ENCODE measurements around the gene GPC6.

Gene GPC6

DNA sequence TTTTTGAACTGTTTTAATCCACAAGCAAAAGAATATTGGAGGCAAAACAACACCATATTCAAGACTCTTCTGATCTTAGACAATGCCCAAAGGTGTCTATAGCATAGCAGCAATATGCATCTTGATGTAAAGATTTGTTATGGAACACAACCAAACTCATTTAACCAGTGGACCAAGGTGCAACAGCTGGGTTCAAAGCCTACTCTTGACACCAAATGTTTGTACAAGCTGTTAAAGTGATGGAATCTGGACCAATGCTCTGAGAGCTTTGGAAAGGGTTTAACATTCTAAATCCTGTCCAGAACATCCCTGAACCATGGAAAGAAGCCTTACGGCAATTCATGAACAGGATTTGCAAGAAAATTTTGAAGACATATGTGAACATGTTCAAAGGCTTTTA is 520.0 kb downstream of the GPC6 start:
- peaks cover 12% of the 10 kb centered on the region for H3K9me3 Mint-ChIP-seq
- DNase-seq = no peak
- H3K4me1 Mint-ChIP-seq = peaks cover 23% of the 10 kb centered on the region
- peaks cover 21% of the 10 kb centered on the region for H3K36me3 Mint-ChIP-seq (ENCODE audit: low read depth)
- H3K27me3 Mint-ChIP-seq (ENCODE audit: low read depth, poor library complexity) = peaks cover 4% of the 10 kb centered on the region
- TF ChIP-seq, protein P1, sequence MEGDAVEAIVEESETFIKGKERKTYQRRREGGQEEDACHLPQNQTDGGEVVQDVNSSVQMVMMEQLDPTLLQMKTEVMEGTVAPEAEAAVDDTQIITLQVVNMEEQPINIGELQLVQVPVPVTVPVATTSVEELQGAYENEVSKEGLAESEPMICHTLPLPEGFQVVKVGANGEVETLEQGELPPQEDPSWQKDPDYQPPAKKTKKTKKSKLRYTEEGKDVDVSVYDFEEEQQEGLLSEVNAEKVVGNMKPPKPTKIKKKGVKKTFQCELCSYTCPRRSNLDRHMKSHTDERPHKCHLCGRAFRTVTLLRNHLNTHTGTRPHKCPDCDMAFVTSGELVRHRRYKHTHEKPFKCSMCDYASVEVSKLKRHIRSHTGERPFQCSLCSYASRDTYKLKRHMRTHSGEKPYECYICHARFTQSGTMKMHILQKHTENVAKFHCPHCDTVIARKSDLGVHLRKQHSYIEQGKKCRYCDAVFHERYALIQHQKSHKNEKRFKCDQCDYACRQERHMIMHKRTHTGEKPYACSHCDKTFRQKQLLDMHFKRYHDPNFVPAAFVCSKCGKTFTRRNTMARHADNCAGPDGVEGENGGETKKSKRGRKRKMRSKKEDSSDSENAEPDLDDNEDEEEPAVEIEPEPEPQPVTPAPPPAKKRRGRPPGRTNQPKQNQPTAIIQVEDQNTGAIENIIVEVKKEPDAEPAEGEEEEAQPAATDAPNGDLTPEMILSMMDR (IDR thresholded peaks at IDR 0.05) = no peak
- no peak overlapping the region for H3K27ac Mint-ChIP-seq
- no peak overlapping the region for H3K4me3 Mint-ChIP-seq

DNA sequence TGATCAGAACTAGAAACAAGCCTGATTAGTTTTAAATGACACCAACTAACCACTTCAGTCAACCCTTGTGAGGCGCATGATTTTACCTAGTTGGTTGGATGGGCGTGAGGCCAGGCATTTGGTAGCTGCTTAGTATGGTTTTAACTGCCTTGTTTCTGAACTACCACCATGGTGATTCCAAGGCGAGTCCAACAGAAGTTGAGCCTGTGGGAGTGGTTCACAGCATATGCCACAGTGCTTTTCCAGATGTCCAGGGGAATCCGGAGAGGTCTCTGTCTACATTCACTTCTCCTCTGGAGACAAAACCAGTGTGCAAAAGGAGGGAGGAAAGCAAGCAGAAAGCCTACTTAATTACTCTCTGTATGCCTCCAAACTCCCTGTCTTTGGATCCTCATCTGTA is 524.1 kb downstream of the GPC6 start:
- peaks cover 4% of the 10 kb centered on the region for H3K27me3 Mint-ChIP-seq (ENCODE audit: low read depth, poor library complexity)
- peaks cover 4% of the 10 kb centered on the region for H3K36me3 Mint-ChIP-seq (ENCODE audit: low read depth)
- DNase-seq = no peak
- TF ChIP-seq, protein P1 (IDR thresholded peaks at IDR 0.05) = no peak
- H3K9me3 Mint-ChIP-seq = no peaks in the 10 kb centered on the region
- no peak overlapping the region for H3K4me3 Mint-ChIP-seq
- H3K4me1 Mint-ChIP-seq = peaks cover 24% of the 10 kb centered on the region
- peak overlapping the region; percentile 81 for H3K27ac Mint-ChIP-seq

DNA sequence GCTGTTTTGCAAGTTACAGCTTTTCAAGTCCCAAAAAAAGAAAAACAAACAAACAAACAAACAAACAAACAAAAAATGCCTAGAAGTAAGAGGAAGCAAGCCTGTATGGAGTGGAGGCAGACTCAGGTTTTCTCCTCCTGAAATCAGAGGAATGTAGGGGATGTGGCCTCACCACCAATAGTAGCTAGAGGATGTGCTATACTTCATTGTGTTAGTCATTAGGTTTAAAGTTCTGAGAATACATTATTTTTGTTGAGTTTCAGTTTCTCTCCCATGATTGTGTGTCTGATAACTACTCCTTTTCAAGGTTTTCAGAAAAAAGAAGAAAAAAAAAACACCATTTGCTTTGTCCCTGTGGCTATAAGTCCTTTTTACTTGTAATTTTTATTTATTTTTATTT is 524.5 kb downstream of the GPC6 start:
- Mint-ChIP-seq H3K9me3 (no peaks in the 10 kb centered on the region), H3K36me3 (ENCODE audit: low read depth) (peaks cover 4% of the 10 kb centered on the region), H3K4me1 (peaks cover 24% of the 10 kb centered on the region), H3K4me3 (no peak overlapping the region), H3K27me3 (ENCODE audit: low read depth, poor library complexity) (peaks cover 4% of the 10 kb centered on the region), H3K27ac (peak overlapping the region; percentile 81)
- TF ChIP-seq, protein P1 (IDR thresholded peaks at IDR 0.05) = no peak
- DNase-seq = no peak

DNA sequence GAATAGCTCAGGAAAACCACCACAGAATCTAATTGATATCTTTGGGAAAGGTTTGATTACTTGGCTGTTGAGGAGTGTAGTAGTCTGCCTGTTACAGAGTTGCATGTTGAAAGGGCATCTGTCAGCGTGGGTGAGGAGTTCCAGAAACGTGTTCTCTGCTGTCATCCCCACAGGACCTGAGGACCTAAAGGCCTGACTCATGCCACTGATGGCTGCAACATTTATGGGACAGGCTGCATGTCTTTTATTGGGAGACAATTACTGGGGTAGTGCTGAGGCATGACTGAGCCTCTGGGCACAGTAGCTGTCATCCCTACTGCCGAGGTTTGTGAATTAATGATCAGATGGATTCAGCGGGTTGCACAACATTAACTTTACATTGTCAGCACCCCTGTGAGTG is 525.9 kb downstream of the GPC6 start:
- TF ChIP-seq, protein P1 (IDR thresholded peaks at IDR 0.05) = no peak
- Mint-ChIP-seq H3K27me3 (ENCODE audit: low read depth, poor library complexity) (peaks cover 4% of the 10 kb centered on the region), H3K36me3 (ENCODE audit: low read depth) (peaks cover 4% of the 10 kb centered on the region), H3K4me3 (no peak overlapping the region), H3K9me3 (no peaks in the 10 kb centered on the region), H3K4me1 (peaks cover 24% of the 10 kb centered on the region), H3K27ac (peak overlapping the region; percentile 62)
- DNase-seq = no peak

DNA sequence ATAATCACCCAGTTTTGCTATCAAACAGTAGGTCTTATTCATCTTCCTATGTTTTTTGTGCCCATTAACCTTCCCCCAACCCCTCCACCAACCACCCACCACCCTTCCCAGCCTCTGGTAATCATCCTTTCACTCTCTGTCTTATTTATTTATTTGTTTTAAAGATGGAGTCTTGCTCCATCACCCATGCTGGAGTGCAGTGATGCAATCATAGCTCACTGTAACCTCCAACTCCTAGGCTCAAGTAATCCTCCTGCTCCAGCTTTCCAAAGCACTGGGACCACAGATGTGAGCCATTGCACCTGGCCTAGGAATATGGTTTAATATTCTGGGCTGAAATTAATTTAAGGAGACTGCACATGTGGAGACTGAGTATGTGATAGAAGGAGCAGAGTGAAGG is 527.0 kb downstream of the GPC6 start:
- TF ChIP-seq, protein P1 (IDR thresholded peaks at IDR 0.05) = no peak
- peaks cover 4% of the 10 kb centered on the region for H3K27me3 Mint-ChIP-seq (ENCODE audit: low read depth, poor library complexity)
- DNase-seq = no peak
- no peaks in the 10 kb centered on the region for H3K9me3 Mint-ChIP-seq
- no peak overlapping the region for H3K27ac Mint-ChIP-seq
- peaks cover 4% of the 10 kb centered on the region for H3K36me3 Mint-ChIP-seq (ENCODE audit: low read depth)
- peaks cover 29% of the 10 kb centered on the region for H3K4me1 Mint-ChIP-seq
- H3K4me3 Mint-ChIP-seq = no peak overlapping the region

DNA sequence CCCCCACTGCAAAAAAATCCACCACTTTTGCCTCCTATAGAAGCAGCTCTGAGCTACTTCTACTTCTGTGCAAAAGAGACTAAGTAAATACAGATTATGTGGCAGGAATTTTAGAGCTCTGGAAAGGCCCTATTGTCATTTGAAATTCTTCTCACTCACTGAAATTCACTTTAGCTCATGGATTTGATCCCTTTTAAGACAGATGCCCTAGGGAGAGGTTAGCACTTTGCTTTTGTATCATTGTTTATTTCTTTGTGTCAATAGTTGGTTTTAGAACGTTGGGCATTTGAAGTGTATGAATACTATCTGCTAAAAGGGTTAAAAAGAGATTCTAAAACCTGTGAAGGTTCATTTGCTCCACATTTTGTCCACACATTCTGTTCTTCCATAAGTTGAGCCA is 528.7 kb downstream of the GPC6 start:
- Mint-ChIP-seq H3K4me3 (no peak overlapping the region), H3K9me3 (no peaks in the 10 kb centered on the region), H3K27me3 (ENCODE audit: low read depth, poor library complexity) (no peaks in the 10 kb centered on the region), H3K4me1 (peaks cover 34% of the 10 kb centered on the region), H3K36me3 (ENCODE audit: low read depth) (peaks cover 4% of the 10 kb centered on the region), H3K27ac (no peak overlapping the region)
- TF ChIP-seq, protein P1 (IDR thresholded peaks at IDR 0.05) = no peak
- no peak for DNase-seq

Measured in nephron progenitor cell (in vitro differentiated cells).